Measurements from ENCODE around the gene APOBEC3H.
A peak's percentile ranks its signal among the peaks of the same experiment; 100 is the strongest.

APOBEC3H gene

DNA sequence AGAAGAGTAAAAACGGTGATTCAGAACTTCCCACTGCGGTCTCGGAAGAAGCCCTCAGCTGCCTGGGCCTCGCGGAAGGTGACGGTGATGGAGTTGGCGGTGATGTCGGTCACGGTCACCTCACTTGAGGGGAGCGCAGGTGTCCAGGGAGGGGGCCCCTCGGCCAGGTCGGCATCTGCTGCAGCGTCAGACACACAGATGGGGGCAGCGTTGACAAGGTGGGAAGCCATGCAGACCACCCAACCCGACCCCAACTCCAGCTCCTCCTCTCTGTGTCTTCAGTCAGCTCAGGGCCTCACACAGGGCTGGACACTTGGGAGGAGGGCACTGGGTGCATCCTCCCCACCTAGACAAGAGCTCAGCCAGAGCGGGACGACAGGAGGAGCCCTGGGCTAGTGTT, 36.8 kb downstream of the APOBEC3H start:
- no peaks in the 10 kb centered on the region for H3K79me2 ChIP-seq
- no peaks in the 10 kb centered on the region for H3K4me1 ChIP-seq
- H3K4me2 ChIP-seq (ENCODE audit: low read length), result no peak overlapping the region
- H3K27ac ChIP-seq, result no peak overlapping the region
- H3K9ac ChIP-seq, result no peak overlapping the region
- no peaks in the 10 kb centered on the region for H3K36me3 ChIP-seq (ENCODE audit: control insufficient read depth, insufficient read depth, low read length)
- TF ChIP-seq, protein P1, sequence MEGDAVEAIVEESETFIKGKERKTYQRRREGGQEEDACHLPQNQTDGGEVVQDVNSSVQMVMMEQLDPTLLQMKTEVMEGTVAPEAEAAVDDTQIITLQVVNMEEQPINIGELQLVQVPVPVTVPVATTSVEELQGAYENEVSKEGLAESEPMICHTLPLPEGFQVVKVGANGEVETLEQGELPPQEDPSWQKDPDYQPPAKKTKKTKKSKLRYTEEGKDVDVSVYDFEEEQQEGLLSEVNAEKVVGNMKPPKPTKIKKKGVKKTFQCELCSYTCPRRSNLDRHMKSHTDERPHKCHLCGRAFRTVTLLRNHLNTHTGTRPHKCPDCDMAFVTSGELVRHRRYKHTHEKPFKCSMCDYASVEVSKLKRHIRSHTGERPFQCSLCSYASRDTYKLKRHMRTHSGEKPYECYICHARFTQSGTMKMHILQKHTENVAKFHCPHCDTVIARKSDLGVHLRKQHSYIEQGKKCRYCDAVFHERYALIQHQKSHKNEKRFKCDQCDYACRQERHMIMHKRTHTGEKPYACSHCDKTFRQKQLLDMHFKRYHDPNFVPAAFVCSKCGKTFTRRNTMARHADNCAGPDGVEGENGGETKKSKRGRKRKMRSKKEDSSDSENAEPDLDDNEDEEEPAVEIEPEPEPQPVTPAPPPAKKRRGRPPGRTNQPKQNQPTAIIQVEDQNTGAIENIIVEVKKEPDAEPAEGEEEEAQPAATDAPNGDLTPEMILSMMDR (IDR thresholded peaks at IDR 0.05), result no peak
- no peaks in the 10 kb centered on the region for H3K9me3 ChIP-seq (ENCODE audit: control insufficient read depth, low read length)
- no peak overlapping the region for H3K4me3 ChIP-seq (ENCODE audit: low read depth, low read length)
- H3K27me3 ChIP-seq (ENCODE audit: control insufficient read depth, insufficient read depth, low read length), result no peaks in the 10 kb centered on the region
- no peak overlapping the region for H2AFZ ChIP-seq

DNA sequence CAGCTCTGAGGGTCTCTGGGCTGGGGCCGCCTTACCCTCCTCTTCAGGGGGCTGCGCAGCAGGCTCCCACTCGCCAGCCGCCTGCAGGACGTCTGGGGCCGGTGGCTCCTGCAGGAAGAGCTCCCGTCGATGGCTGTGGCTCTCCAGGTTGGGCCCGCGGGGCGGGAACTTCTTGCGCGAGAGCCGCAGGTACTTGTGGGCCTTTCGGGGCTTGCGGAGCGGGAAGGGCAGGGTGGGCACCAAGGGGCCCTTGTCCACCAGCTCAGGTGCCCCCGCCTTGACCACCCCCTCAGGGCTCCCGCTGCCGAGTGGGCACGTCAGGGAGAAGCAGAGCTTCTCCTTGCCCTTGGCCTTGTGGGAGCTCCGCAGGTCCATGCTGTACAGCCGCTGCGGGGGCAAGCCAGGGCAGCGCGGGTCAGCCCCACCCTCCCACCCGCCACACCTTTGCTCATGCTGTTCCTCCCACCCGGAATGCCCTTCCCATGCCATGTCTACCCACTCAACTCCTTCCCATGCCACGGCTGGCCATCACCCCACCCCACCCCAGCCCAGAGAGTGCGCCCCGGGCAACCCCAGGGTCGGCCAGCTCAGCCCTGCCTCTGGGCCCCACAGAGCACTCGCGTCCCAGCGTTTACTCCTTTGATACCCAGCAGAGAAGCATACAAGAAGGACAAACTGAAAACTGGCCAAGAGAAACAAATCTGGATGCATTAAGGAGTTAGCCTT, 37.5 kb downstream of the APOBEC3H start:
- Histone ChIP-seq H3K9ac (no peak overlapping the region), H3K36me3 (ENCODE audit: control insufficient read depth, insufficient read depth, low read length) (no peaks in the 10 kb centered on the region), H3K27me3 (ENCODE audit: control insufficient read depth, insufficient read depth, low read length) (no peaks in the 10 kb centered on the region), H3K4me2 (ENCODE audit: low read length) (no peak overlapping the region), H3K4me3 (ENCODE audit: low read depth, low read length) (no peak overlapping the region), H3K9me3 (ENCODE audit: control insufficient read depth, low read length) (no peaks in the 10 kb centered on the region), H3K79me2 (no peaks in the 10 kb centered on the region), H2AFZ (no peak overlapping the region), H3K4me1 (no peaks in the 10 kb centered on the region), H3K27ac (no peak overlapping the region)
- TF ChIP-seq, protein P1 (IDR thresholded peaks at IDR 0.05), result no peak

DNA sequence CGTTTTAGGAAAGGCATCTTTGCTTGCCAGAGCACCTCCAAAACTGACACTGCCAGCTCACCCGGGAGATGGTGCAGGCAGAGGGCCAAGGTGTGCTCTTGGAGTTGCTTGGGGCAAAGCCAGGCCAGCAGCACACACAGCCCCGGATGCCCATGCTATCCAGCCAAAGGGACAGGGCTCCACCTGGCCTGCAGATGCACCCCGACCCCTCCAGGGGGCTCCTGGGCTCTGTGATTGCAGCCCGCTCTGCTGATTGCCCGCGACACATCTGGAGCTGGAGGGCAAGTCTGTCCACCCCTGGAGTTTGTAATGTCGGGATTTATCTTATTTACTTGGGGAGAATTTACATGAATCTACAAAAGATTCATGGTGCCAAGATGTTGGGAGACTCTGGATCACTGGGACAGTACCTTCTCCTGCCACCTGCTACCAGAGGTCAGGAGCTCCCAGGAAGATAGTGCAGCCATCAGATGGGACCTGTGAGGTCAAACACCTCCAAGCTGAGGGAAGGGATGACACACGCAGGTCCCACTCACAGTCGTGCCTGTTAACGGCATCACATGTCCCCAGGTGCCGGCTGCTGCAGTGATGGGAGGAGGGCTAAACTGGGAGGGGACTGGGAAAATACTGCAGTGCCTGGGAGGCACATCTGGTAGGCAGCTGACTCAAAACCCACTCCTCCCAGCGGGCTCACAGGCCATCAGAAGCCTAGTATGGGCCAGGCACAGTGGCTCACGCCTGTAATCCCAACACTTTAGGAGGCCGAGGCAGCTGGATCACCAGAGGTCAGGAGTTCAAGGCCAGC, 38.2 kb downstream of the APOBEC3H start:
- no peaks in the 10 kb centered on the region for H3K79me2 ChIP-seq
- H3K9me3 ChIP-seq (ENCODE audit: control insufficient read depth, low read length), result no peaks in the 10 kb centered on the region
- H3K27ac ChIP-seq, result no peak overlapping the region
- H3K27me3 ChIP-seq (ENCODE audit: control insufficient read depth, insufficient read depth, low read length), result no peaks in the 10 kb centered on the region
- H2AFZ ChIP-seq, result no peak overlapping the region
- H3K36me3 ChIP-seq (ENCODE audit: control insufficient read depth, insufficient read depth, low read length), result no peaks in the 10 kb centered on the region
- H3K4me2 ChIP-seq (ENCODE audit: low read length), result no peak overlapping the region
- TF ChIP-seq, protein P1 (IDR thresholded peaks at IDR 0.05), result peak; percentile 34
- no peaks in the 10 kb centered on the region for H3K4me1 ChIP-seq
- no peak overlapping the region for H3K9ac ChIP-seq
- H3K4me3 ChIP-seq (ENCODE audit: low read depth, low read length), result no peak overlapping the region

DNA sequence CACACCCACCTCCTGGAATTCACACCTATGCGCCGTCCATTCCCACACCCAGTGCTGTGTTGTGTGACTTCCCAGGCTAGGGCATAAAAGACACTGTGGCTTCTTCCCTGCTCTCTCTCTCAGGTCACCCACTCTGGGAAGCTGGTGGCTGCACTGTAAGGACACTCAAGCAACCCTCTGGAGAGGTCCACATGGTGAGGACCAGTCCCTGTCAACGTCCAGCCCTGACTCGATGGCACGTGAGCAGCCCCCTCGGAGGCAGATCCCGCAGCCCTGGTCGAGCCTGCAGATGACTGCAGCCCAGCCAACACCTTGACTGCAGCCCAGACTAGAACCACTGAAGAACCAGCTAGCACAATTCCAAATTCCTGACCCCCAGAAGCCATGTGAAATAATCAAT, 39.3 kb downstream of the APOBEC3H start:
- H3K4me1 ChIP-seq, result no peaks in the 10 kb centered on the region
- no peaks in the 10 kb centered on the region for H3K36me3 ChIP-seq (ENCODE audit: control insufficient read depth, insufficient read depth, low read length)
- H3K27me3 ChIP-seq (ENCODE audit: control insufficient read depth, insufficient read depth, low read length), result no peaks in the 10 kb centered on the region
- H3K79me2 ChIP-seq, result no peaks in the 10 kb centered on the region
- H2AFZ ChIP-seq, result no peak overlapping the region
- no peak overlapping the region for H3K9ac ChIP-seq
- no peaks in the 10 kb centered on the region for H3K9me3 ChIP-seq (ENCODE audit: control insufficient read depth, low read length)
- TF ChIP-seq, protein P1 (IDR thresholded peaks at IDR 0.05), result no peak
- H3K27ac ChIP-seq, result no peak overlapping the region
- no peak overlapping the region for H3K4me3 ChIP-seq (ENCODE audit: low read depth, low read length)
- H3K4me2 ChIP-seq (ENCODE audit: low read length), result no peak overlapping the region

Data from parathyroid adenoma (tissue), 2 donors.